GM18858 (cell line): ENCODE results near the gene CTDSP1.

Source experiments
- ATAC-seq: cut with Tn5 transposase; IDR thresholded peaks from one replicate; pipeline ENCODE4 v1.9.1; 2021; ENCODE audit not compliant: unreplicated experiment

CTDSP1 gene

DNA sequence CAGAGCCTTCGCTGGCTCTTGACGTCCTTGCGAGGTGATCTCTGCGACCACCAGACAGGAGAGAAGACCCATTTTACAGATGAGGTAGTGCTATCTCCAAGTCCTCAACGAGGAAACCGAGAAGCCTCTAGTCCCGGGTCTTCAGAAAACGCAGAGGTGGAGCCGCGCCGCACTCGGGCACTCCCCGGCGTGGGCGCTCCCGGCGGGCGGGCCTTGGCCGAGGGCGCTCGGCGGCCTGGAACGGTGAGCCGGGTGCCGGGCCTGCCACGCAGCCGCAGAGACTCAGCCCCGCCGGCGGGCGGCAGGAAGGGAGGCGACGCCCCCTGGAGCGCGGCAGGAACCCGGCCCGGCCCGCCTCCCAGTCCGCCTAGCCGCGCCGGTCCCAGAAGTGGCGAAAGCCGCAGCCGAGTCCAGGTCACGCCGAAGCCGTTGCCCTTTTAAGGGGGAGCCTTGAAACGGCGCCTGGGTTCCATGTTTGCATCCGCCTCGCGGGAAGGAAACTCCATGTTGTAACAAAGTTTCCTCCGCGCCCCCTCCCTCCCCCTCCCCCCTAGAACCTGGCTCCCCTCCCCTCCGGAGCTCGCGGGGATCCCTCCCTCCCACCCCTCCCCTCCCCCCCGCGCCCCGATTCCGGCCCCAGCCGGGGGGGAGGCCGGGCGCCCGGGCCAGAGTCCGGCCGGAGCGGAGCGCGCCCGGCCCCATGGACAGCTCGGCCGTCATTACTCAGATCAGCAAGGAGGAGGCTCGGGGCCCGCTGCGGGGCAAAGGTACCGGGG lies at the start of gene CTDSP1:
Gene CTDSP1, plus strand, starts transcription at position 478 of the 776 bp plus-strand sequence. Its CDS starts 223 bp downstream, at position 701.
- ATAC-seq, result peak; percentile 33

DNA sequence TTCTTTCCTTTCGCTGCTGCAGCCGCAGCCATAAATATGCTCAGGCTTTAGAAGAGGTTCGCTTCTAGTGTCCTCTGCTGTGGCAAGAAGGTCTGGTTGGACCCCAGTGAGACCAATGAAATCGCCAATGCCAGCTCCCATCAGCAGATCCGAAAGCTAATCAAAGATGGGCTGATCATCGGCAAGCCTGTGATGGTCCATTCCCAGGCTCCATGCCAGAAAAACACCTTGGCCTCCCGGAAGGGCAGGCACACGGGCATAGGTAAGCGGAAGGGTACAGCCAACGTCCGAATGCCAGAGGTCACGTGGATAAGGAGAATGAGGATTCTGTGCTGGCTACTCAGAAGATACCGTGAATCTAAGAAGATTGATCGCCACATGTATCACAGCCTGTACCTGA lies 45.6 kb upstream of the CTDSP1 start:
- ATAC-seq, result no peak

GRCh38 chr2:218354850-218355443 lies 44.7 kb upstream of the CTDSP1 start:
- no peak for ATAC-seq

- ATAC-seq, result no peak
These were observed 42.2 kb upstream of the CTDSP1 start for GRCh38 chr2:218357236-218358177.

GRCh38 chr2:218360453-218360852 lies 39.2 kb upstream of the CTDSP1 start:
- ATAC-seq, result no peak

GRCh38 chr2:218362606-218363005 lies 37.1 kb upstream of the CTDSP1 start:
- ATAC-seq, result no peak

DNA sequence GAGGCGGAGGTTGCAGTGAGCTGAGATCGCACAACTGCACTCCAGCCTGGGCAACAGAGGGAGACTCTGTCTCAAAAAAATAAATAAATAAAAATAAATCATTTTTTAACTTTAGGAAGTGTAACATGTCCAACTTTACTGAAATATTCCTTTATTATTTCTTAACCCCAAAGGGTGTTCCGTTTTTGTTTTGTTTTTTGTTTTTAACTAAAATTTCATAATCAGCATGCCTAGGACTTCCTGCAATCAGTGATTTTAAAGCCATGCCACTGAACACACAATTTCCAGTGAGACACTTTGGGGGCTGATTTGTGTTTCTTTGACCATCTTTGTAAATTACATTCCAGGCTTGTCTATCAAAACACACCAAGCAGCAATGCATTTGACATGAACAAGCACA lies 35.9 kb upstream of the CTDSP1 start:
- ATAC-seq, result no peak

DNA sequence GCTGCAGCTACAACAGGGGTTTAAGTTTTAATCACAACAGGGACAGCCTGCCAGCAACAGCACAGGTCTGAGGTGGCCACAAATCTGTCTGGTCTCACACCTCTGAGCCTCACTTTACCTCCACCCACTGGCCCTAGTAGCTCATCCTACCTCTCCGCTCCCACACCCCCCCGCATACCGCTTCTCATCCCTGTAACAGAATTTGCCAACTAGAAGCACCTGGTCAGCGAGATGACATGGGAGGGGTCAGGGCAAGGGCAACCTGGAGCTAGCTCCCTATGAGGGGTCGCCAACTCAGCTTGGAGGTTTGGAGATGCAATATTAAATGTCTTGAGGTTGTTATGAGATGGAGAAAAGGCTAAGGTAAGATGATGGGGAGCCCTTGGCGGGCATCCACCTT lies 35.5 kb upstream of the CTDSP1 start:
- ATAC-seq, result no peak

DNA sequence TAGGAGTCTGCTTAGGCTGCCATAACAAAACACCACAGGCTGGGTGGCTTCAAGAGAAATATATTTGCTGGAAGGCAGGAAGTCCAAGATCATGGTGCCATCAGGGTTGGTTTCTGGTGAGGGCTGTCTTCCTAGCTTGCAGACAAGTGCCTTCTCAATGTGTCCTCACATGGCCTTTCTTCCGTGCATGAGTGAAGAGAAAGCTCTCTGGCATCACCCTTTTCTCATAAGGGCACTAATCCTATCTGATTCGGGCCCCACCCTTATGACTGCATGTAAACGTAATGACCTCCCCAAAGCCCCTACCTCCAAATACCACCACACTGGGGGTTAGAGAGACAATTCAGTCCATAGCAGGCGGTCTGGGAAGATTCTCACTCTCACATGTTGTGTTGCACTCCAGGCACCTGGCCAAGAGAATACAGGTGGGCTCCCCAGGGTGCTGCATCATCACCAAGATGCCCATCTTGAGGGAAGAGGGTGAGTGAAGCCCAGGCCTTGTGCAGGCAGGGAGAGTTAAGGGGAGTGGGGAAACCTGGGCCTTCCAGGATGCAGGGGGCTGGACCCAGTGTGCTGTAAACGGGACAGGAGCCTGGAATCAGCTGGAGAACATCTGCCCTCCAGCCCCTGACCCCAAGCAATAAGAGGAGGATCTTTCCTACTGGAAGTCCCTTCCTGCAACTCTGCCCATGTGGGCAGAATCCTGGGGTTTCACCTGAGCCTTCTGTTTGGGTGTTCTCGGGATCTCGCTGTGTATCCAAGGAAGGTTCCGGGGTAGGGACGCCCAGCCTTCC lies 32.9 kb upstream of the CTDSP1 start:
- ATAC-seq, result no peak

GRCh38 chr2:218367415-218368149 lies 32.1 kb upstream of the CTDSP1 start:
- peak; percentile 84 for ATAC-seq

DNA sequence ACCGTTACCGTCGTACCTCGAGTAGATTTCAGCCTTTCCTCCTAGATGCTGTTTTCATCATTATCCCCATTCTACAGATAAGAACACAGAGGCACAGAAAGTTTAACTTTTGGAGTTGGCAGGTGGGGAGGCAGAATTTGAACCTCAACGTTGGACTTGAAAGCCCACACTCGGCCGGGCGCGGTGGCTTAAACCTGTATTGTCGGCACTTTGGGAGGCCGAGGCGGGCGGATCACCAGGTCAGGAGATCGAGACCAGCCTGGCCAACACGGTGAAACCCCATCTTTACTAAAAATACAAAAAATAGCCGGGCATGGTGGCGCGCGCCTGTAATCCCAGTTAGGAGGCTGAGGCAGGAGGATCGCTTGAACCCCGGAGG lies 31.5 kb upstream of the CTDSP1 start:
- no peak for ATAC-seq

DNA sequence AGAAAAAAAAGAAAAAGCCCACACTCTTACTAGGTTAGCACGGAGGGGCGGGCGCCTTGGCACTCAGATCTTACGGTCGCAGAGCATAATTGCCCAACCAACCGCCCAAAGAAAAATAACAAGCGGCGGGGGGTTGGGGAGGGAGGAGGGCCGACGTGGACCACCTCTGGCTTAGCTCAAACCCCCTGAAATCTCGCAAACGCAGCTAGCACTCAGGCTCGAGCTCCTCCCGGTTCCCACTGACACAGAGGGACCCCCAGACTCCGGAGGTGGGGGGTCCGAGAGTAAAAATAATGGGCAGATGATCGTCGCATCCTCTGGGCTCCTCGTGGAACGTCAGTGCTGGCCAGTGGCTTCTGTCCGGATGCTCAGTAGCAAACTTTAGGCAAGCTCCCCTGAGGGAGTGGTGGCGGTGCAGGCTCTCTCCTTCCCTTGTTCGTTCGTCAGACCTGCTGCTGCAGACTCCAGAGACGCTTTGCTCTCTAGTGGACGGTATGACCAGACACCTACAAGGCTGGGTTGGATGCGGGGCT lies 31.0 kb upstream of the CTDSP1 start:
- ATAC-seq, result no peak

DNA sequence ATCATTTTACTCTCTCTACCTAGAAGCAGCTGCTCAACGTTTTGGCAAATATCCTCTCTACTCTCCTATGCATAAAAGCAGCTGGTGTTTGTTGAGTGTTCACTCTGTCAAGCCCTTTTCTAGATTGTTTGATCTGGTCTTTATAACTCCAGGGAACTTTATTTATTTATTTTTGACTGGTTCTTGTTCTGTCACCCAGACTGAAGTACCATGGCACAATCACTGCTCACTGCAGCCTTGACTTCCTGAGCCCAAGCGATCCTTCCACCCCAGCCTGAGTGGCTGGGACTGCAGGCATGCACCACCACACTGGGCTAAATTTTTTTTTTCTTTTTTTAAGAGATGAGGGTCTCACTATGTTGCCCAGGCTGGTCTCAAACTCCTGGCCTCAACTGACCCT lies 30.3 kb upstream of the CTDSP1 start:
- no peak for ATAC-seq

- no peak for ATAC-seq
These were observed 29.1 kb upstream of the CTDSP1 start for GRCh38 chr2:218370410-218371063.

- ATAC-seq, result no peak
These were observed 27.7 kb upstream of the CTDSP1 start for GRCh38 chr2:218371983-218372350.

DNA sequence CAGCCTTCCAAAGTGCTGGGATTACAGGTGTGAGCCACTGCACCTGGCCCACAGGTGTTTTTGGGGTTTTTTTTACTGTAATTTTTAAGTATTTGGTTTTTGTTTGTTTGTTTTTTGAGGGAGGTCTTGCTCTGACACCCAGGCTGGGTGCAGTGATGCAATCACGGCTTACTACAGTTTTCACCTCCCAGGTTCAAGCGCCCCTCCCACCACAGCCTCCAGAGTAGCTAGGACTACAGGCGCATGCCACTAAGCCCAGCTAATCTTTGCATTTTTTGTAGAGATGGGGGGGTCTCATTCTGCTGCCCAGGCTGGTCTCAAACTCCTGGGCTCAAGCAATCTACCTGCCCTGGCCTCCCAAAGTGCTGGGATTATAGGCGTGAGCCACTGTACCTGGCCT lies 24.9 kb upstream of the CTDSP1 start:
- ATAC-seq, result no peak

DNA sequence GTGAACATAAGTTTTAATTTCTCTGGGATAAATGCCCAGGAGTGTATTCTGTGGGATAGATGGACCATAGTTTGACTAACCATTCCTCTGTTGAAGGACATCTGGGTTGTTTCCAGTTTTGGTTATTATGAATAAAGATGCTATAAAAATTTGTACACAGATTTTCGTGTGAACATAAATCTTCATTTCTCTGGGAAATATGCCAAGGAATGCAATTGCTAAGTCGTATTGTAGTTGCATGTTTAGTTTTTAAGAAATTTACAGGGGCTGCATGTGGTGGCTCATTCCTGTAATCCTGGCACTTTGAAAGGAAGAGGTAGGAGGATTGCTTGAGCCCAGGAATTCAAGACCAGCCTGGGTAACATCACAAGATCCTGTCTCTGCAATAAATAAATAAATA lies 24.5 kb upstream of the CTDSP1 start:
- no peak for ATAC-seq

DNA sequence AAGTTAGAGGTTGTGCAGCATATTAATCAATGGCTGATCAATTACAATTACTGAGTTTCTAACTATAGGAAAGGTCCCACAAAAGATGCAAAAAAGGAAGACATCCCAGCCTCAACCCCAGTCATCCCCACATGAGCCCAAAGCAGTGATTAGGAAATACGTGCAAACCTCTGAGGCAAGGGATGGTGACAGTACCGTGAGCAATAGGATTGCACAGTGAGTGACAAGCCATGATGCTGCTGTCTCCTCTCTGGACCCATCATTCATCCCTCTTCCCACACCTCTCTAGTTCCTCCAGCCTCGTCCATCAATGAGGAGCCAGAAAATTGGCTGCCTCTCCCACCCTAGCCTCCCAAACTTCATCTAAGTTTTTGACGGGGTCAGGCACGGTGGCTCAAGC lies 21.6 kb upstream of the CTDSP1 start:
- no peak for ATAC-seq

DNA sequence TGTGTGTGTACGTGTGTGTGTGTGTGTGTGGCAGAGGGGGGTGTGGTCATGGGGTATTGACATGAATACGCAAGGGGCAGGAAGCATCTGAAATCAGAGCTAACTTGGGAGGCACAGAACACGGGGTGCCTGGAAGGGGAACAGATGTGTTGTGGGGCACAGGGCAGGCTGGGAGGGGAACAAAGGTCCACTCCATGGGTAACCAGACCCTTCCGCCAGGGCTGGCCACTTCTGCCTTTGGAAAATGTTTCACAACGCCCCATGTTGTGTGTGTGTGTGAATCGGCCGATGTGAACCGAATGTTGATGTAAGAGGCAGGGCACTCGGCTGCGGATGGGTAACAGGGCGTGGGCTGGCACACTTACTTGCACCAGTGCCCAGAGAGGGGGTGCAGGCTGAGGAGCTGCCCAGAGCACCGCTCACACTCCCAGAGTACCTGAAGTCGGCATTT lies 17.7 kb upstream of the CTDSP1 start, which contains the start of gene SLC11A1:
Gene SLC11A1, plus strand, starts transcription at position 358 of the 451 bp plus-strand sequence. CDS start 96 bp downstream, outside the sequence.
- no peak for ATAC-seq
